HG03571 (cell line): ENCODE results near the gene ANO2.

ENCODE experiments used
- ATAC-seq: cut with Tn5 transposase; IDR thresholded peaks from one replicate; pipeline ENCODE4 v1.9.1; 2021; ENCODE audit not compliant: unreplicated experiment

ANO2 gene

GRCh38 chr12:5964913-5965900 lies 20.1 kb upstream of the ANO2 start:
- no peak for ATAC-seq

- ATAC-seq, result no peak
Observed at GRCh38 chr12:5963515-5963914, 18.5 kb upstream of the ANO2 start.

DNA sequence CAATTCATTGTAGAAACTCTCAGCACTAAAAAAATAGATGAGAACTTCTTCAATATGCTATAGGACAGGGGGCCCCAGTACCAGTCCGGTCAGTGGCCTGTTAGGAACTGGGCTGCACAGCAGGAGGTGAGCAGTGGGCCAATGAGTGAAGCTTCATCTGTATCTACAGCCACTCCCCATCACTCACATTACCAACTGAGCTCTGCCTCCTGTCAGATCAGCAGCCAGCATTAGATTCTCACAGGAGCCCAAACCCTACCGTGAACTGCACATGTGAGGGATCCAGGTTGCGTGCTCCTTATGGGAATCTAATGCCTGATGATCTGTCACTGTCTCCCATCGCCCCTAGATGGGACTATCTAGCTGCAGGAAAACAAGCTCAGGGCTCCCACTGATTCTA lies 15.7 kb upstream of the ANO2 start:
- ATAC-seq, result no peak

- ATAC-seq, result no peak
Observed at GRCh38 chr12:5956987-5957386, 11.9 kb upstream of the ANO2 start.

GRCh38 chr12:5954661-5955060 lies 9.6 kb upstream of the ANO2 start:
- ATAC-seq, result no peak

GRCh38 chr12:5953835-5954586 lies 9.0 kb upstream of the ANO2 start:
- no peak for ATAC-seq

GRCh38 chr12:5952031-5952430 lies 7.0 kb upstream of the ANO2 start:
- no peak for ATAC-seq

DNA sequence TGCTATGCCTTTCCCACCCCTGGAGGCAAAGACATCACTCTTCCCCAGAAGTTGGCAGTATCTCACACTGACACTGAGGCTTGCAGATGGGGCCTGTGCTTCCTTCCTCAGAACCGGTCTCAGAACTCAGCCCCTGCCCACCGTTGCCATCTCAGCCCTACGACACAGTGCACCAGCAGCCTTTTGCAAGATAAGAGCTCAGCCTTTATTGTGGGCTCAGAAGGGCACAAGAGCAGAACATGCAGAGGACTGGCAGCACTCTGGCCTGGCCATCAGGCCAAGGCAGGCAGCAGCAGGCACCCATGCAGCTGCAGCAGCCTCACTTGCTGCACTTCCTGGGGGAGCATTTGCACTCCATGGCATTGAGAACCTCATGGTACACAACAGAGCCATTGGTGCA lies 3.6 kb upstream of the ANO2 start:
- no peak for ATAC-seq

GRCh38 chr12:5947006-5947405 lies 1.9 kb upstream of the ANO2 start:
- ATAC-seq, result no peak

DNA sequence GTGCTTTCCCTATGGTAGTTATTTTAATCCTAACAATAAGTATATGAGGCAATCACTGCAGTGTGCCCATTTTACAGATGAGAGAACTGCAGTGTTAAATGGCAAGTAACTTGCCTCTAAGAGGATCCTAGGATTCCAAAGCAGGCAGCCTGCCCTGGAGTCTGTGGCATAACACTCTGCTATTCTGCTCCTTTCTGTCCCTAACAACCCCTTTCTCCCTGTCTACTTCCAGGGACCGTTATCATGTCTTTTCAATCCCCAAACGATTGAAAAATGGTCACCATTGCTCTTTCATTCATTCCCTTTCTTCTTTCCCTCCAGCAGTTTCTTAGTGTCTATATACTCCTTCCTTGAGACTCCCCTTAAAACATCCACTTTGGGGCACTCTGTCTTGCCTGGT lies 1.3 kb upstream of the ANO2 start:
- ATAC-seq, result no peak

DNA sequence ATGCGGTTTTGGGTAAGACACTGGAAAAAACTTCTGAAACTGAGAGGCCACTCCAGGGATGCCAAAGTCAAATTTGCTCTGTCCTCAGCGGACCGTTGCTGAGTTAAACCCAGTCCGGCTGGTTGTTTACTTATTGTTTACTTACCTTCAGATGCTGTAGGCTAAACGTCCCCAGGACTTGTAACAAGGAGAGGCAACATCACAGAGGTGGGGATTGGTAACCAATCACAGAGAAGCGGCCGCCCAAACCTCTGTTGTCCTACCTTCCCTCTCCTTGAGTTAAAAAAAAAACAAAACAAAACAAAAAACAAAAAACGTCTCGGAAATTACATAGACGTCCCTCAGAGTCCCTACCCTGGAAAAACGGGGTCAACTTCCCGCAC lies 380 bp downstream of the ANO2 start:
- no peak for ATAC-seq

DNA sequence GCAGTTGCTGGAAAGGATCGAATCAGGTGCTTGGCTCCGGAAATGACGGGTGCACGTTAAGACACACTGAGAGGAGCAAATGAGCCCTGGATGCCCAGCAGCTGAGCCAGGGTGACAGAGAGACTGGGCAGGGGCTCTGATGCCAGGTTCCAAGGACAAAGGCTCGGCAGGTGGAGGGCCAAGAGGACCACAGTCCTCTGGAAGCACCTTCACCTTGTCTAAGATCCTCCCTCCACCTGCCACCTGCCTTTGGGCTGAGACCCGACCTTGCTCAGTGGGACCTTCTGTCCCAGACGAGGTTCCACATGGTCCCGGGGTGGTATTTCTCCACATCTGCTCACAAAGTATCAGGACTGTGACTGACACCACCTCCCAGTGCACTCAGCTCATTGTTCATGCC lies 1.0 kb downstream of the ANO2 start:
- ATAC-seq, result no peak

GRCh38 chr12:5941907-5942306 lies 3.2 kb downstream of the ANO2 start:
- ATAC-seq, result no peak

DNA sequence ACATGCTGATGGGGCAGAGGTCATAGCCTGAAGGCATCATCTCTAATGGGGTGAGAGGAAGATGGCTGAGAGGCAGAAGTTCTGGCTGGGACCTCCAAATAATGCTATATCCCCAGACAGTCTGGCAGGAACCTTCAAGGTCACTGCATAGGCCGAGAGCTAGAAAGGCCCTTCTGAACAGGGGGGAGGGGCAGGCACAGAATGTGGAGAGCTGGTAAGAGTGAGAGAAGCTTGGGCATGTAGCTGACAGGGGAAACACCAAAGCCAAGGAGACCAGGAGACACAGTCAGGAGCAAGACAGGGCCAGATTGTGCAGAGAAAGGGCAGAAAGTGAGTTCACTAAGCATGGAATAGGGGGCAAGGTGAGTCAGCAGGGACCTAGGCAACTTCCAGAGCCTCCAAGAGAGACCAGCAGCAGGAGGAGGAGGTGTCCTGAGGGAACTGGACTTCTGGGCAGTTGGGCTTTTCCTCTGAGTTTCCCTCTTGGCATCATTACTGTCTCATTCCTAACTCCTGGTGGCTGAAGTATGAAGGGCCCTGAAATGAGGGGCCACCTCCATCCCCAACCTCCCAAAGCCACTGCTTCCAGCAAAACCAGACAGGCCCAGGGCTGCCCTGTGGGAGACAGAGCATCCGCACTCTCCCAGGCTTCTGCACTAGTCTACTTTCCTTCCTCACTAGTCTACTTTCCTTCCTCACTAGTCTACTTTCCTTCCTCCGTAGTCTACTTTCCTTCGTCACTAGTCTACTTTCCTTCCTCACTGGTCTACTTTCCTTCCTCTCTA lies 17.1 kb downstream of the ANO2 start:
- ATAC-seq, result no peak

DNA sequence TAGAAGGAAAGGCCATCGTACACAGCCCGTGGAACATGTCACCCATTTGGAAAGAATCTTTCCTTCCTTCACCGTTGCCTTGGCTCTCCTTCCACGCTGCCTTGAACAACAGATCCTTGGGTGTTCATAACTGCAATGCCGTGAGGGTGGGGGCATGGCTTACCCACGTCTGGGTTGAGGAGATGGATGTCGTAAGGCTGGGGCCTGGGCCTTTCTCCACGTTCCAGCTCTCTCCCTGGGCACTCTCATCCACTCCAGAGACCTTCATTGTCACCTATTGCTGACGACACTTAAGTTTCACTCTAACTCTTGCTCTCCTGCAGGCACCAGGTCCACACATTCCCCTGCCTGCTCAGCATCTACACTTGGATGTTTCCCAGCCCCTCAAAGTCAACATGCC lies 19.4 kb downstream of the ANO2 start:
- no peak for ATAC-seq

DNA sequence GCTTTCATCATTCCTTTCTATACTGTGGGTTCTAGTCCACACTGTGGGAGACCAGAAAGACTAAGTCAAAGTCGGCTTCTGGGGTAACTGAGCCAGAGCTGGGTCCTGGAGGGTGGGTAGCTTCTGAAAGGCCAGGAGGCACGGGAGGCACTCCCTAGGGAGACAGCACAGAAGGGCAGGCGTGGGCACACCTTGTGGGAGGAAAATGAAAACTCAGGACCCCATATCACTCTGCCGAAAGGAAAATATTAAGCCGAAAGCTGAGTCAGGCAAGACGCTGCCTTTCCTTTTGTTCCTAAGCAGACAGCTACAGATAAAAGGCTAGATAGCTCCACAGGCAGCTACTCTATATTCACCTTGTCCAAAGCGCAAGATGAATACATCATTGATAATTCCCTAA lies 20.7 kb downstream of the ANO2 start:
- no peak for ATAC-seq

GRCh38 chr12:5923751-5924150 lies 21.3 kb downstream of the ANO2 start:
- no peak for ATAC-seq

DNA sequence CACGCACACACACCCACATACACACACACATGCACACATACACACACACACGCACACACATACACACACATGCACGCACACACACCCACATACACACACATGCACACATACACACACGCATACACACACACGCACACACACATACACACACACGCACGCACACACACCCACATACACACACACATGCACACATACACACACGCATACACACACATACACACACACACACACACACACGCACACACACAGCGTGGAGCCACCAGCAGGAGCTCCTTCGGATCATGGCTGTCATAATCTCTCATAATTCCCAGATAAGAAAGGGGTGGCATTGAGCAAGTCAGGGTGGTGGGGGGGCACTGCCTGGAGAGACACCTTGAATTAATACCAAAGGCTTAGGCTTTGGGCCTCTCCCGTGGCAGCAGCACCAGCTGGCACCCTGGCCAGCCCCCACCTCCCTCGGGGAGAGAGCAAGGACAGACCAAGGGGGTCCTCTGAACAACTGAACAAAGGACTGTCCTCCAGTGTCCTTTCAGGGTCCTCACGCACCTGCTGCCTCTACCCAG lies 21.9 kb downstream of the ANO2 start:
- no peak for ATAC-seq

- ATAC-seq, result no peak
Observed at GRCh38 chr12:5921966-5922899, 22.8 kb downstream of the ANO2 start.
